Activated CD8-positive, alpha-beta memory T cell treated with anti-CD3 and anti-CD28 coated beads for 1 hour (primary cell): ENCODE measurements around the gene CACNA1S.

Source experiments
- DNase-seq, 2 donors: peaks; one replicate each; pipeline ENCODE4 v3.0.0-alpha.2; 2020; ENCODE audit warnings: low read depth in 1 of 2; ENCODE audit errors: extremely low read depth in 1 of 2

CACNA1S gene

DNA sequence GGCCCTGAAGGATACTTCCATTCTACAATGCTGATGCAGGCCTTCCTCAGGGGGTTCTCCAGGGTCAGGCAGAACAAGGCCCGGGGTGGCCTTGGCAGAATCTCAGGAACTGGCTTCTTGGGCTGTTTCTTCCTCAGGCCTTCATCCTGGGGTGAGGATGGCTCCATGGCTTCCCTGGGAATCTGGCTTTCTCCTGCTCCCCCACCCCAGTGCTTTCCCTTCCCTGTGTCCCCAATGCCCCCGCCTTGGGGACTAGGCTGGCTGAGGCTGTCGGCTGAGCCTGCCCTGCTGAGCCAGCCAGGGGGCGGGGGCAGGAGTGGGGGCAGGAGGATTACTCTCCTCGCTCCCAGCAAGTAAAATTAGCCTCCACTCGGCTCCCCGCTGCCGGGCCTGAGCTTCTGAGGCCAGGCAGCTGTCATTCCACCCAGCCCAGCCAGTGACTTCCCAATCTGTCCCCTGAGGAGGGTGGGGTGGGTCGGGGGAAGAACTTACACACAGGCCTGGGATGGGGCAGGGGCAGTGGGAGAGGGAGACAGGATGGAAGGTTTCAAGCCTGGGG is at the start of gene CACNA1S:
Gene CACNA1S (minus strand): TSS at position 254 of the 559 bp plus-strand sequence. CDS start 87 bp downstream, at position 167.
- no peak for DNase-seq

DNA sequence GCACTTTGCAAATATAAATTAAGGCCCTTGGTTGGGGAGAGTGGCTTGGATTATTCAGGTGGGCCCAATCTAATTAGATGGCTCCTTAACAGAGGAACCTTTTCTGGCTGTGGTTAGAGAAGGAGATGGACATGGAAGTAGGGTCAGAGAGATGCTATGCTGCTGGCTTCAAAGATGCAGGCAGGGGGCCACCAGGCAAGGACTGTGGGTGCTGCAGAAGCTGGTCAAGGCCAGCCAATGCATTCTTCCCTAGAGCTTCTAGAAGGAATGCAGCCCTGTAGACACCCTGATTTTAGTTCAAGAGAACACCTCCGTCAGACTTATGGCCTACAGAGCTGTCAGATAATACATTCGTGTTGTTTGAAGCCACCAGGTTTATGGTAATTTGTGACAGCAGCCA is 45.7 kb upstream of the CACNA1S start:
- no peak for DNase-seq

DNA sequence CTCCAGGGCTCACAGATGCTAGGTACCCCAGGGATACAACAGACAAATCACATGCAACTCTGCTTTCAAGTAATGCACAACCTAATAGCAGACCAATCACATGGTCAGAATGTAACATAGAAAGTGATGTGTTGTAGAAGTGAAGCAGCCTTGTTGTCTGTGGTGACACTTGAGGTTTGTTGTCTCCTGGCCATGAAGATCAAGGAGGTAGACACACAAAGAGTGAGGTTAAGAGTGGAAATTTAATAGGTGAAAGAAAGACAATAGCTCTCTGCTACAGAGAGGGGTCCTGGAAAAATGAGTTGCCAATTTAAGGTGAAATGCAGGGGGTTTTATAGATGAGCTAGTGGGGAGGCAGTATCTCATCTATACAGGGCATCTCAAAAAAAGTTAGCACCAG is 44.6 kb upstream of the CACNA1S start:
- no peak for DNase-seq

DNA sequence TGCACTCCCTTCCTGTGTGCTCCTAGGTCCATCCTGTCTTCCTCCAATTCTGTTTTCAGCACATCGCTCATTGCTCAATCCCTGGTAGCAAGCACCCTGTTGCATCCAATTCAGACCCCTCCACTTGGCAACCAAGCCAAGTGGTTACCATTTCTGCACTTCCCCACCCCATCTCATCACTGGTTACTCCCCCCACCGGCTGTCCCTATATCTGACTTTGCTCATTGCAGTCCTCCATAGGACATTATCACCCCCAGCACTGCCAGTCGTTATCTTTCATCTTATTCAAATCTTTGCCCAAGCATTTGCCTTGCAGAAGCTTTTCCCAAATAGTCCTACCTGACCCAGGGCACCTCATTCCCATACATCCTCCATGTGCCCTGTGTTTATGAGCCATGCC is 44.1 kb upstream of the CACNA1S start:
- no peak for DNase-seq

DNA sequence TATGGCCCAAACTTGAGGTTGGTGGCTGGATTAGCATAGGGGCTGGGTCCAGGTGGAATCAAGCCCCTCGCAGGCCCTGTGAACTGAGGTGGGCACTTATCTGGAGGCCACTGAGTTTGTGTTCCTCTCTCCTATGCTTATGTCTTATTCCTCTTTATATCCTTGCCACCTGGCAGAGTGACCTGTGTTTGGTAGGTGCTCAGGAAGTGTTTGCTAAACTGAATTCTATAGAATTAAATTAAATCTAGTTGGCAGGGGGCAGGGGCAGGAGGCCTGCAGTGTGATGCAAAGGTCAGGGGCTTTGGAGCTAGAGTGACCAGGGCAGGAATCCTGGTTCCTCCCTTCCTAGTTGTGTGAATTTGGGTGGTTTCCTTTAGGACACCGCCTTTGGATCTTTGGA is 43.1 kb upstream of the CACNA1S start:
- no peak for DNase-seq

DNA sequence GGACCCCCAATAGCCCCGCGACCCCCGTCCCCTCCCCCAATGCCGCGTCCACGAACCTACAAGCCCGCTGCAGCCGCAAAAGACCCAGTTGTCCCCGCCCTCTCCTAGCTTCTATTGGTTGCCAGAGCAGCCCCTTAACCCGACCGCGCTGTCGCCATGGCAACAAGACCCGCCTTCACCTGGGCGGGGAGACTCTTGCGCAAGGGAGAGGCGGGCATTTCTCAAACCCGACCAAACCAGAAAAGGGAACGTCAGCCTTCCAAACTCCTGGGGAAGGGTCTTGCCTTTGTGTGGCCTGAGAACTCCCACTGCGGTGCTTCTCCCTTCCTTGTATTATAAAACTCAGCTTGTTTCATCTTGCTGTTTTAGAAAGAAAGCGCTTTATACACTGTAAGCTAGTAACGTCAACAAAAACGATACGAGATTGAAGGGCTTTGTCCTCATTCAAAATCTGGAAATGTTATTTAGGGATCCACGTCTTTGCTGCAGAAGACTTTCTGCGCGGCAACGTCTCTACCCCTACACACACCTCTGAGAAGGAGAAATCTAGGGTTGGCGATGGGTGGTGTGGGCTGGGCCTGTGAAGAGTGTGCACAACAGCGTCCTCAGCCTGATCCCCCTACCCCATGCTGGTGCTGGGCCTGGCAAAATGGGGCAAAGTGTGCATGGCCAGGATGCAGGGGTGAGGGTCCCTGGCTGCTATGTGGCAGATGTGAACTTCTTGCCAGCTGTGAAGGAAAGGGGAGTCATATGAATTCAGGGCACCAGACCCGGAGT is 42.4 kb upstream of the CACNA1S start, which contains the start of gene TMEM9:
Gene TMEM9 (minus strand): TSS at position 86 of the 777 bp plus-strand sequence. CDS start 551 bp downstream, outside the sequence.
- DNase-seq, result peak; percentile 97 to 99

DNA sequence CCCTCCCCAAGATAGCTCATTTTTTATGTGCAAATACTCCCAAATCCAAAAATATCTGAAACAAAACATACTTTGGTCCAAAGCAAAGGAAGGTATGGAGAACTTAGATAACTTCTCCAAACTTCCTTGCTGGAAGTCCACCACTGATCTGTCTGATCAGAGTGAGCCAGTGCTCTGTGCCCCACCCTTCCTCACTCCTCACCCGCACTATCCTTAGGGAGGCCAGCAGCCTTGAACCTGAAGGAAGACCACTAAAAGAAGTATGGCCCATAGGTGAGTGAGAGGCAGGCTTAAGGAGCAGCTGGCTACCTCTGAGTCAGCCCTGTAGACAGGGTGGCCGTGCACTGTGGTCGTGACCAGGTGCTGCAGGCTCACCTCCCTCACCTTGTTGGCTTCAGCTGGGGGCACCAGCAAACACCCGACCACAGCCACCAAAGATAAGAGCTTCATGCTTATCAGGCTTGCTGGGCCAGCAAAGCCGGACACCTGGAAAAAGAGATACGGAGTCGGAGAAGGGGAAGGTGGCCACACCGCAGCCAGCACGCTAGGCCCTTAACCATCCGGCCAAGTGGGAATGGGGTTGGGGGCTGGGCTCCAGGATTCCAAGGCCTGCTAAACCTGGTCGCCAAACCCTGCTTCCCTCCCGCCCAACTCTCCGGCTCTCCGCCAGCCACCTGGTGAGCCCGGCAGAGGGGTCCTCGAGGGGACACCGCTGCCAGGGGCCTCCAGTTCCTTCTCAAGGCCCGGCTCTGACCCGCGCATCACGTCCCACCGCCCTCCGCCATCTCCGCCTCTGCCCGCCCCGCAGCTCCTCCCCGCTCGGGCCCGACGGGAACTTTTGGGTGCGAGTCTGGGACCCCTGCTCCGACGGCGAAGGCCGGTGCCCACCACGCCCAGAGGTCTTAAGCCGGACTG is 41.5 kb upstream of the CACNA1S start:
- DNase-seq, result no peak

DNA sequence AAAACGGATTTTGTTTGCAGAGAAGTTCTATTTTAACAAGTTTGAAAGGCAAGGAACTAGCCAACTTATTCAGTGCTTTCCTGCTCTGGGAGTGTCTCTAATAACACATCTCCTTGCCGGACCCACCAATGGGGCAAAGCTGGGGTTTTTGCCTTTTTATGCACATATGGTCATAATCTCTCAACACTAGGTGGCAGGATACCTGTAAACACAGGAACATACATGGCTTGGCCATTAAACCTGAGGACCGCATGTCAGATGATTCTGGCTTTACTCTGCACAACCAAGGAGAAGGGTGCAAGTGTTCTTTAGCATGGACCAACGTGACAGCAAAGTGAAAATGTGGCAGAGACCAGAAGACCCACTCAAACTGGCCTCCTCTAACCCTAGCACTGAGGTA is 37.2 kb upstream of the CACNA1S start:
- DNase-seq, result no peak

DNA sequence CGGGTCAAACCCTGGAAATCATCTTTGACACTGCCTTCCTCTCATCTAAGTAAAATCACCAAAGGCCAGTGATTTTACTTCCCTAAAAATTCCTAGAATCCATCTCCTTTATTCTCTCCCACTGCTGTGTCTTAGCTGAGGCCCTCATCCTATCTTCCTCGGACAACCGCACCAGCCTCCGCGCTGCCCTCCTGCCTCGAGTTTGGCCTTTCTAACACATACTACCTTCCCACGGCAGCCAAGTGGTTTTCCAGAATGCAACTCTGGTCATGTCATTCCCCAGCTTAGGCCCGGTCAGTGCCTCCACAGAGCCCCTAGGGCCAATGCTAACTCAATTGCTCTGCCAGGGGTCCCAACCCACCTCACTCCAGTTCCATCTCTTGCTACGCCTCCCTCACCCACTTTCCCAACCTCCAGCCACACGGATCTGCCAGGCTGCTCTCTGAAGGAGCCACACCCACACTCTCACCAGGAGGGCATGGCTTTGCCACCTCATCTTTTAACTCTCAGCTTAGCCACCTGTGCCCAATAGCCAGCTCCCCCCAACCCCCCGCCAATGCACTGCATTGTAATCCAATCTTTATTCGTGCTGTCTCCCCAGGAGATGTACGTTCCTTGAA is 35.3 kb upstream of the CACNA1S start:
- no peak for DNase-seq

DNA sequence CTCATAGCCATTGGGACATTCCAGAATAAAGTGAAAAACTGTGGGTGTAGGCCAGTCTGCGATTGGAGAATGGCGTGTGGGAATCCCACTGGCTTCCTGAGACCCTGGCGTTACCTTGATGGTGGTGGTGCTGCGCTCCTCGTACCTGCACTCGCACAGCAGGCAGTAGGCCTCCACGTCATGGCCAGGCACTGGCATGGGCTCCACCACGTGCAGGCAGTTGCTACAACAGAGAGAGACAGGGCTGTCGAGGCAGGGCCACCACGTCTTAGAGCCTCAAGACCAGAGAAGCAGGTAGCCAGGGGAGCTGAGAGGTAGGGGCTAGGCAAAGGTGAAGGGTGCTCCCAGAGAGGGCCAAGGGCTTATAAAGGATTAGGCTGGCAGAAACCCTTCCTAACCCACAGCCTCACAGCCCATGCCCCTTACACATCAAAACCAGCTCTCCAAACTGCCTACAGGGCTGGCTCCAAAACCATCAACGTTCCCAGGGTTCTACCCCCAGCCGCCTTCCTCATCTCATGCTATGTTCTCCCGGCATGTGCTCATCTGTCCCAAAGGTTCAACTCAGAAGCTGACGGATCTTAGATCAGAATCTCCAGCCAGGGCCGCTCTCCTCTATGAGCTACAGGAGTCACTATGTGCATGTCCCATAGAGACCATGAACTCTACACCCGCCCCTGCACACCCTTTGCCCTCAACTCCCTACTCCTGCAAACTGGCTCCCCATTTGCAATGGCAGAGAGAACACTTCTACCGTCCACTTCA is 34.6 kb upstream of the CACNA1S start:
- no peak for DNase-seq

DNA sequence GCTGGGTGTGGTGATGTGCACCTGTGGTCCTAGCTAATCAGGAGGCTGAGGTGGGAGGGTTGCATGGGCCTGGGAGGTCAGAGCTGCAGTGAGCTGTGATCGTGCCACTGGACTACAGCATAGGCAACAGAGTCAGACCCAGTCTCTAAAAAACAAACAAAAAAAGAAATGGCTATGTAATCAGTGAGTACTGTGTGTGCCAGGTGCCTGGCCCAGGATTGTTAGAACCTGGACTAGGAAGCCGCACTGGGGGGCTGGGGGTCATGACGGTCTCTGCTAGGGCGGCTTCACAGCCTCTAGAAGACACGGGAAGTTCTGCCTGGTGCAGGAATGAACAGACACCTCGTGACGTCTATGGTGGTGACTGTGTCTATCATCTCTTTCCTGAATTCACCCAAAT is 33.6 kb upstream of the CACNA1S start:
- DNase-seq, result no peak

DNA sequence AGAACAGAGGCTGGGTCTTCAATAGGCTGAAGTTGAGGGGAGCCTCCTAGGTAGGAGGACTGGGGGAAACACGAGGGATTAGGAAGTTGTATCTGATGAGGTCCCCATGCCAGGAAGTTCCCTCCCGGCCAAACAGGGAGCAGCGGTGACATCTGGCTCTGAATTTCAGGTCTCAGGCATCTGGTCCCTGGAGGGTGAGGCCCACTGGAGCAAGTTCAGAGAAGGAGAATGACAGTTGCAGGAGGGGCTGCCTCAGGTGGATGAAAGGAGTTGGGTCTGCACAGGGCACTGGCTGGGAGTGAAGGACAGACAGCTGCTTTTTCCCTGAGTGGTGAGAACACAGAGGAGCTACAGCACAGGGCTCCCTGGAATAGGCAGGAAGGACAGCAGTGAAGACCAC is 32.9 kb upstream of the CACNA1S start:
- DNase-seq, result no peak

DNA sequence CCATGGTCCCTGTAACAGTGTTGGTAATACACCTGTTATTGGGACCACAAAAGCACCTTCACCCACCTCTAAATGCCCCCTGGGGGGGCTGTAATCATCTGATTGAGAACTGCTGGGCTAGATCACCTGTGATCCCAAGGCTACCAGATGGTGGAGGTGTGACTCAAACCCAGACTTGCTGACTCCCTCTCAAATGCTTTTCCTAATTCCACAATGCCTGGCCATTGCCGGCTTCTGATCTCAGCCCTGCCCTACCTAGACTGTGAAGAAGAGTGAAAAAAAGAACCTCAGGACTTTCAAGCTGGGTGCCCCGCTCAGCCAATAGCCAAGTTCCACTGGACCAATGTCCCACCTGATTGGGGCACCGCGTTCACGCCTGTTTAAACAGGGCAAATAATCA is 32.5 kb upstream of the CACNA1S start:
- DNase-seq, result no peak

DNA sequence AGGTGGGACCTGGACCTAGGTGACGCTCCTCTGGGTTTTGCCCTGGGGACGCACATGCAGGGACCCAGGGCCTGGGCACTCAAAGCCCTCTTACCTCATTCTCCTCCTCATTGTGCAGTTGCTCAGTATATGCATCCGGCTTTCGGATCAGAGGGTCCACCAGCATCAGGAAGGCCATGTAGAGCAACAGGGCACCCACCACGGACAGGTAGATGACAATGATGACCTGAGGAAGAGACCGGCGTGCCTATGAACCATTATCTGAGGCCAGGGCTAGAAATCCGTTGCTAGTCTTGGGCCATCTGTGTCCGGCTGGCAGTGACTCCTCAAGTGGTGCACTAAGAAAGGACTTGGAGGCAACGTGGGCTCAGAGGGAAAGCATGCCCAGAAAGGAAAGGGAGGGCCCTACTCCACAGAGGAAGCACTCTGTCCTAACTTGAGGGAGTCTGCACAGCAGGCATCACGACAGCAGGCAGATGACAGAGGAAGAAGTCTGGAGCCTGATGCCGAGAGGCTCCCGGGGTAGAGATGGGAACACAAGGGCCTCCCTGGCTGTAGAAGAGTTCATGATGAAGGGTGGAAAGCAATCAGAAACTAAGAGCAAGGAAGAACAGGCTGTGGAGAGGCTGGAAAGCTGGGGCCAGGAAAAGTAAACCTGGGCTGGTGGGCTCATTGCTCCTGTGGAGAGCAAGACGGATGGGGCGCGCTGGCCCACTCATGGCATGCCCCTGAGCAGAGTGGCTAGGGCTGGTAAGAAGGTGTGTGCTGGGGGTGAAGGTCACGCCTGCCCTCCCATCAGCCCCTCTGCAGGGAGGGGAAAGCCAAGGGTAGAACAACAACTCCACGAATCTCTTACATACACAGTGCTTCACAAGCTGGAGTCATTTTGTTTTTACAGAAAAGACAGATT is 31.8 kb upstream of the CACNA1S start:
- DNase-seq, result no peak

DNA sequence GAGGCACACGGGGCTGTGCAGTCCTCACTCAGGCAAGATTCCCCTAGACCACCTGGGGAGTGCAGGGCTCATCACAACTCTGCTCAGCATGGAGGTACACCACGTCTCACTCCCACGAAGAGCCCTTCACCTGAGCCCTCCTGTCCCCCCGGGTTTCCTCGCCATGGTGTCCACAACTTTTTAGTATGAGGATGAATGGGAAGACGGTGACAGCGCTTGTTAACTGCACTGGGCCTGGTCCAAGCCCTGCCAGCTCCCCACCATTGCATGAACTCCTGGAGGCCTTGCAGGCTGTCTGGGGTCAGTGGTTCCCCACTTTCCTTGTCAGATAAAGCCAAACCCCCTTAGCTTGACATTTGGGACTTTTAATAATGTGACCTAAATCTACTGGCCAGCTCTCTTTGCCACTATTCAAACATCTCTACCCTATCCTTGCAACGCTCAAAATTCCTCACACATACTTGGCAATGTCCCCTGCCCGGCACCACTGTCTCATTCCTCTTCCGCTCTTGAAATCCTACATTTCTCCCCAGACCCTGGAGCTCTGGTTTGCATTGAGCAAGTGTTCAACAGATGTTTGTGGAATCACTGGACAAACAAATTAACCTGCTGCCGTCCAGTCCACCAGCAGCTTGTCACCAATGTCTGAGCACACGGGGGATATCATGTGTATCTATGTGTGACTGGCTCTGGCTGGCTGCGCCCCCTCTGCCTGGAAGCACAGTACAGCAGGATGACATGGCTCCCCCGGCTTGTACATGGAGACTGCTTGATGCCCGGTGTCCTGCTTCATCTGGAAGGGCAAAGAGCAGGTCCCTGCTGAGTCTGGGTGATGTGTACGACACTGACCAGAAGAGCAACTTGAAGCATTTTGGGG is 30.9 kb upstream of the CACNA1S start:
- DNase-seq, result no peak

DNA sequence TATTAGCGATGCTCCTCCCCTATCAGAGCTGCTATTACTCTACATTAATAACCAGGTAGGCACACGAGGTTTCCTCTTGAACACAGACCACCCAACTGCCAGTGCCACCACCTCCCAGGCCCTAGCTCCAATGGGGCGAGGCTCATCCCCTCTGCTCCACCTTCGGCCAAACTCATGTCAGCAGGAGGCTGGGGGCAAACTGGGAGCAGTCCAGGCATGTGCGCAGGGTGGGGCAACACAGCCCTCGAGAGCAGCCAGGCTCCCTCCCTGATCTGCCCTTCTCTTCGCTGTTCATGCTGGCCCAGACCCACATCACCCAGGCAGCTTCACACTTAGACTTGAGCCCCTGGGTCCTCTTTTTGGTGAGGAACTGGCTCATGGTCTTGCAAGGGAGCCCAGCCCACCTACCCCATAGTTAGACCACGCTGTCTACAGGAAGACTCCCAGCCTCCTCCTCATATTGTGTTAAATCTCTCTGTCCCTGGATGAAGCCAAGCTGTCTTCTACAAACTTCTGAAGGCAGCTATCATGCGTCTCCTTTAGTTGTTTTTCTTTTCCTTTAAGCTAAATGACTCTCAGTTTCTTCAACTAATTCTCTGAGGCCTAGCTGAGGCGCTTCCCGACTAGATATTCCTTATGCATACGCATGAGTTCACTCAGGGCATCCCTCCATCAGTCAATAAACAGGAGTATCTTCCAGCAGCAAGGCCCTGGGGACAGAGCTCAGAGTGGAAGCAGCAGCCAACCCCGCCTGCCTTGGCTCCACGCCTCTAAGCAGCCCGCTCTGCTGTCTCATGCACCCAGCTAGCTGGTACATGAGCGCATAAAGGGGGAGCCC is 30.0 kb upstream of the CACNA1S start:
- DNase-seq, result no peak

DNA sequence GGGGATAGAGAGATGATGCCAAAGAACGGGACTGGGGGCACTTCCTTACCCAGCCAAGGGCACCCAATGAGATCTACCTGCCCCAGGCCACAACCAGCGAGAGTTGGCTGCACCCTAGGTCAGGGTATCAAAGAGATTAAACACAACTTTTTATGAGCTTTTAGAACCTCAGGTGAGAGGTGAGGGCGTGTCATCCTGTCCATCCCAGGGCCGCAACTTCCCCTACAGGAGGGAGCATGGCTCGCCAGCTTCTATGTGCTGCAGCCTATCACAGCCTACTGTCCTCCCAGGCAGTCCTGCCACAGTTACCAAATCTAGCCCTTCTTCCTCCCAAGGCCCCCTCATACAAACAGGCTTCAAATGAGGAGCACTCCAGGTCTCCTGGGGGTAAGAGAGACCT is 29.2 kb upstream of the CACNA1S start:
- DNase-seq, result no peak

DNA sequence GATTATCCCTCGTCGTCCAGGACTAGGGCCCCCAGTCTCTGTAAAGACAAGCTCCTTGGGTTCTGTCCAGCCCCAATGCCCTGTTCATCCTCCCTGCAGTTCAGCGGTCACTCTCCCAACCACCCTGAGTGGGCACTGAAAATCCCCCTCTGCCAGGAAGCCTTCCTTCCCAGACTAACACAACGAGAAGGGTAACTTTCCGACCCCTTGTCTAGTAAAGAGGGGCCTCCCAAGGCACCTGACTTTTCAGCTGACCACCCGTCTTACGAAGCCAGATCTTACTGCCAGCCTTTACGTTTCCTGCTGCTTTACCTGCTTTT is 28.7 kb upstream of the CACNA1S start:
- no peak for DNase-seq
